SK-N-SH treated with all-trans-retinoic acid at 6 μM for 48 hours (cell line): ENCODE measurements around the gene CASZ1.

ENCODE experiments used
- ATAC-seq: fragments of 200-7000 bp; cut with Tn5 transposase; 3 replicates; pipeline ENCODE4 v1.9.1; 2020; ENCODE audit warnings: mild to moderate bottlenecking, moderate library complexity
- BACH2 ChIP-seq: fragments of 250-450 bp; sonication (Bioruptor Pico); IDR thresholded peaks from 2 replicates; pipeline ENCODE4 v1.9.0; 2021; ENCODE audit warnings: mild to moderate bottlenecking, borderline replicate concordance
- CREB5 ChIP-seq: fragments of 250-450 bp; sonication (Bioruptor Pico); IDR thresholded peaks from 2 replicates; pipeline ENCODE4 v1.5.1; 2020; ENCODE audit warnings: low read depth, mild to moderate bottlenecking, moderate library complexity
- CSDC2 ChIP-seq: fragments of 250-450 bp; sonication (Bioruptor Pico); IDR thresholded peaks from 2 replicates; pipeline ENCODE4 v1.5.0; 2020; ENCODE audit warnings: mild to moderate bottlenecking, moderate library complexity
- ESRRG ChIP-seq: fragments of 250-450 bp; sonication (Bioruptor Pico); IDR thresholded peaks from 2 replicates; pipeline ENCODE4 v1.6.1; 2021; ENCODE audit warnings: mild to moderate bottlenecking
- GLIS3 ChIP-seq: fragments of 250-450 bp; sonication (Bioruptor Pico); IDR thresholded peaks from 2 replicates; pipeline ENCODE4 v1.5.0; 2020; ENCODE audit warnings: mild to moderate bottlenecking, moderate library complexity
- ISL1 ChIP-seq: fragments of 250-450 bp; sonication (Bioruptor Pico); IDR thresholded peaks from 2 replicates; pipeline ENCODE4 v2.1.2; 2022; ENCODE audit warnings: mild to moderate bottlenecking, moderate library complexity
- OSR1 ChIP-seq: fragments of 250-450 bp; sonication (Bioruptor Pico); IDR thresholded peaks from 2 replicates; pipeline ENCODE4 v1.8.0; 2022; ENCODE audit warnings: moderate library complexity, mild to moderate bottlenecking, inconsistent platforms
- PATZ1 ChIP-seq: fragments of 250-450 bp; sonication (Bioruptor Pico); IDR thresholded peaks from 2 replicates; pipeline ENCODE4 v1.8.0; 2020; ENCODE audit warnings: mild to moderate bottlenecking, moderate library complexity, borderline replicate concordance
- POU6F1 ChIP-seq: fragments of 250-450 bp; sonication (Bioruptor Pico); IDR thresholded peaks from 2 replicates; pipeline ENCODE4 v1.8.0; 2021; ENCODE audit warnings: low read depth, mild to moderate bottlenecking, moderate library complexity, borderline replicate concordance
- PPARA ChIP-seq: fragments of 250-450 bp; sonication (Bioruptor Pico); IDR thresholded peaks from 2 replicates; pipeline ENCODE4 v1.5.0; 2020; ENCODE audit warnings: mild to moderate bottlenecking, borderline replicate concordance
- RARB ChIP-seq: fragments of 250-450 bp; sonication (Bioruptor Pico); IDR thresholded peaks from 2 replicates; pipeline ENCODE4 v1.8.0; 2021; ENCODE audit warnings: mild to moderate bottlenecking, moderate library complexity
- TCF4 ChIP-seq: fragments of 250-450 bp; sonication (Bioruptor Pico); IDR thresholded peaks from 2 replicates; pipeline ENCODE4 v1.8.0; 2021; ENCODE audit warnings: mild to moderate bottlenecking, moderate library complexity, borderline replicate concordance
- TOX ChIP-seq: fragments of 250-450 bp; sonication (Bioruptor Pico); IDR thresholded peaks from 2 replicates; pipeline ENCODE4 v1.8.0; 2021; ENCODE audit warnings: mild to moderate bottlenecking, moderate library complexity, borderline replicate concordance
- TSHZ2 ChIP-seq: fragments of 250-450 bp; sonication (Bioruptor Pico); IDR thresholded peaks from 2 replicates; pipeline ENCODE4 v1.5.0; 2020; ENCODE audit warnings: mild to moderate bottlenecking, moderate library complexity
- ZFP3 ChIP-seq: fragments of 250-450 bp; sonication (Bioruptor Pico); IDR thresholded peaks from 2 replicates; pipeline ENCODE4 v1.5.0; 2020; ENCODE audit warnings: mild to moderate bottlenecking, moderate library complexity
- ZFP30 ChIP-seq: fragments of 450-650 bp; formaldehyde crosslinking; IDR thresholded peaks from 2 replicates; pipeline ENCODE4 v1.5.0; 2022; ENCODE audit warnings: mild to moderate bottlenecking, moderate library complexity
- ZNF565 ChIP-seq: fragments of 450-650 bp; formaldehyde crosslinking; conservative IDR thresholded peaks from 2 replicates; pipeline ENCODE4 v1.5.0; 2020; ENCODE audit warnings: low read depth, mild to moderate bottlenecking, moderate library complexity
- ZNF70 ChIP-seq: fragments of 450-650 bp; formaldehyde crosslinking; IDR thresholded peaks from 2 replicates; pipeline ENCODE4 v1.5.0; 2020; ENCODE audit warnings: mild to moderate bottlenecking, moderate library complexity
- ZNF8 ChIP-seq: fragments of 450-650 bp; formaldehyde crosslinking; IDR thresholded peaks from 2 replicates; pipeline ENCODE4 v1.5.0; 2020; ENCODE audit warnings: mild to moderate bottlenecking, moderate library complexity

The CASZ1 gene

GRCh38 chr1:10774615-10775310 is 21.7 kb downstream of the CASZ1 start:
- TF ChIP-seq ZFP30 (no peak), ZNF8 (CRISPR knock-in tag) (no peak), CREB5 (CRISPR knock-in tag) (no peak), ZFP3 (CRISPR knock-in tag) (no peak)
- ATAC-seq: no peak

- TF ChIP-seq PATZ1 (CRISPR knock-in tag): no peak
- TF ChIP-seq PPARA (CRISPR knock-in tag): no peak
- TF ChIP-seq RARB (CRISPR knock-in tag): no peak
- no peak for TF ChIP-seq CSDC2 (CRISPR knock-in tag)
- no peak for TF ChIP-seq ZNF70 (CRISPR knock-in tag)
- no peak for TF ChIP-seq TCF4 (CRISPR knock-in tag)
- TF ChIP-seq, all 23 proteins: peak for 0
- ATAC-seq: no peak
These were observed 22.4 kb downstream of the CASZ1 start for GRCh38 chr1:10773851-10774614.

GRCh38 chr1:10773376-10773775 is 23.1 kb downstream of the CASZ1 start:
- TF ChIP-seq BACH2 (CRISPR knock-in tag) (no peak), TOX (CRISPR knock-in tag) (no peak), CSDC2 (CRISPR knock-in tag) (no peak), ISL1 (no peak), GLIS3 (CRISPR knock-in tag) (no peak), ZFP3 (CRISPR knock-in tag) (no peak), ZNF8 (CRISPR knock-in tag) (no peak)

GRCh38 chr1:10772711-10773110 is 23.7 kb downstream of the CASZ1 start:
- TF ChIP-seq TCF4 (CRISPR knock-in tag) (no peak), POU6F1 (CRISPR knock-in tag) (no peak), TSHZ2 (no peak), ZNF565 (CRISPR knock-in tag) (no peak), CSDC2 (CRISPR knock-in tag) (no peak), ZNF8 (CRISPR knock-in tag) (no peak), TOX (CRISPR knock-in tag) (no peak), CREB5 (CRISPR knock-in tag) (no peak), ESRRG (CRISPR knock-in tag) (no peak), OSR1 (CRISPR knock-in tag) (no peak), GLIS3 (CRISPR knock-in tag) (no peak)
- no peak for ATAC-seq

More at GRCh38 chr1:10773376-10773775, 23.1 kb downstream of the CASZ1 start:
- no peak for ATAC-seq
